CD4-positive, alpha-beta T cell treated with Interleukin-4 for 1 hour (primary cell): ENCODE data around the gene ATP2B2.

Experiments used
- DNase-seq, 2 donors: peaks; one replicate each; pipeline ENCODE4 v3.0.0-alpha.2; 2020 to 2022

The ATP2B2 gene

DNA sequence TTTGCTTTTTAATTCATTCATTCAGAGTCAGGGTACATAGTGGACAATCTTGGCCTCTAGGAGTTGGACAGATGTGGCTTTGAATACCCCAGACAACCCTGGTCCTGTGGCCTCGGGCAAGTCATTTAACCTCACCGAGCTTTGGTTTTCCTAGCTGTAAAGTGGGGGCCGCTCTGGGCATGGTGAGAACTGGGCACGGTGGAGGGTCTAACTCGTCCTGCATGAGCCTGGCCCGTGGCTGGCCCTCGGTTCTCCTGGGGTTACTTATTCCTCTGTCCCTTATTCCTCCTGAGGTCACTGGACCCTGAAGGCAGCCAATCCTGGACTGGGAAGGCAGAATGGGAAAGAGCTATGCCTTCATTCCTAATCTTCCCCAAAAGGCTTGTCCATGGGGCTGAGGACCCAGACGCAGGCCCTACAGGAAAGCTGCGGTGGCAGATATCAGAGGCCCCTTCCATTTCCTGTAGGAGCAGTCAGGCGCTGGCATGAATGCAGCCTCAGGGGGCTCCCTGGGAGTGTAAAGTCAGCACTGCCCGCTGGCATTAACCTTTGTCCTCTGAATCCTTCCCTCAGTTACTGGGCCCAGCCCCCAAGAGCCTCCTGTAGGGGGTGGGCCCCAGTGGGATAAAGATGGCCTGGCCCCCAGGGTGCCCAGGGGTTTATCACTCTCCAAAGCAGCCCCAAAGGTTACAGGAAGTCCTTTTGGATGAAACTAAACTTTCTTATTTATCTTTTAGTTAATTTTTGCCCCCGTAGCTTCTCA is 166.6 kb downstream of the ATP2B2 start:
- DNase-seq, result no peak

DNA sequence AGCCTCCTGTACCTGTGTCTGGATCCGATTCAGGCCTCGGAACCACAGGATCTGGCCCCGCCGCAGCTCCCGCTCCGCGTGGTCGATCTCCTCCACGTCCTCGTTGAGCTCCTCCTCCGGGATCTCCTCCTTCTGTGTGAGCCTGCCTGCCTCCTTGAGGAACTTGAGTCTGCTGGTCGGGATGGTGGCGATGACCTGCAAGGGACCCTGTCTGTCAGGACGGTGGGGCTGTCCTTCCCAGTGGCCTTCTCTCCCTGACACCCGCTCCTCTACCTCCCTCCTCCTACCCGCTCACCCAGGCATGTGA is 167.3 kb downstream of the ATP2B2 start:
- no peak for DNase-seq

DNA sequence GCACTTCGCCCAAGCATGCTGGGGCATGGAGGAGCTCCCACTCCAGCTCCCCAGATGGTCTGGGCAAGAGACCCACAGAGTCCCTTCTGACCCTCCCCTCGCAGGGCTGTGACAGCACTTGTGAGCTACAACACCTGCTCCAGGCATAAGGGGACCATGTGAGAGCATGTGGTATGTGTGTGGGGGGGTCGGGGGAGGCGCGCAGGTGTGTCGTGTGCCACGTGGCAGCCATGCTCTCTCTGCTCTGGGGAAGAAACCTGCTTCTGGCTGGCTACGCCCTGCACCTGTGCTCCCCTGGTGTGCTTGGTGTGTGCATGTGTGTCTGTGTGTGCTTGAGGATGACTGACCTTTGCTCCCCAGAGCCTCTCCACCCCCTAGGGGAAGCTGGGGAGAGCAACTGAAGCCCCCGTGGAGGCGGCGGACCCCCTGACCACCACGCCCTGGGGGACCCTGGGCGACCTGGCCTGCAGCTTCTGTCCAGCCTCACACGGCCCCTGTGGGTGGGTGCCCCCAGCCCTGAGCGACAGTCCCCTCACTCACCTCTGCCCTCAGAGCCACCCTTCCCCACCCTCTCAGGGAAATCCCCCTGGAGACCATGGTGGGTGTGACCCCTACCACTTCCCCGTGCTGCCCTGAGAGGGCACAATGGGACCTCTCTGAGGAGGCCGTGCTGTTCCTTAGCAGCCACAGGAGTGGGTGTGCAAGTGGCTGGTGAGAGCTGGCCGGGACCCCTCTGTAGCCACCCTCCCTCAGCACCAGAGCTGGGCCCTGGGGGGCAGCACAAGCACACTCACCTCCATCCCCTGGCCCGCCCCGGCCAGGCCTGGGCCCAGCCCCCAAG is 167.8 kb downstream of the ATP2B2 start:
- DNase-seq, result no peak

DNA sequence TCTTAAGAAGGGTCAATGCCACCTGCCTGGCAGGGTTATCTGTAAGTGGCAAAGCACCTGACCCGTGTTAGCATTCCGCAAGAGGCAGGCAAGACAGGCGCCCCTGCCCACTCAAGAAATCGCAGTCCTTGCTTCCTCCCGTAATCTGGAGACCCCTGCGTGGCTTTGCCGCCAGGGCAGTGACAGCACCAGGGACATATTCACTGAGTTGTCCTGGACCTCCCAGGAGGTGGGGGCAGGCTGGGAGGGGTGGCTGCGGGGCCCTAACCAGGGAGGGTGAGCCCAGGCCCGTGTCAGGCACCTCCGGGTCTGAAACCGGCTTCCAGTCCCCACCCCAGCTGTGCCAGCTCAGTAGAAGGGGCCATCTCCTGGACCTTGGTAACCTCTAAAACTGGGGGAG is 168.6 kb downstream of the ATP2B2 start:
- DNase-seq, result no peak

DNA sequence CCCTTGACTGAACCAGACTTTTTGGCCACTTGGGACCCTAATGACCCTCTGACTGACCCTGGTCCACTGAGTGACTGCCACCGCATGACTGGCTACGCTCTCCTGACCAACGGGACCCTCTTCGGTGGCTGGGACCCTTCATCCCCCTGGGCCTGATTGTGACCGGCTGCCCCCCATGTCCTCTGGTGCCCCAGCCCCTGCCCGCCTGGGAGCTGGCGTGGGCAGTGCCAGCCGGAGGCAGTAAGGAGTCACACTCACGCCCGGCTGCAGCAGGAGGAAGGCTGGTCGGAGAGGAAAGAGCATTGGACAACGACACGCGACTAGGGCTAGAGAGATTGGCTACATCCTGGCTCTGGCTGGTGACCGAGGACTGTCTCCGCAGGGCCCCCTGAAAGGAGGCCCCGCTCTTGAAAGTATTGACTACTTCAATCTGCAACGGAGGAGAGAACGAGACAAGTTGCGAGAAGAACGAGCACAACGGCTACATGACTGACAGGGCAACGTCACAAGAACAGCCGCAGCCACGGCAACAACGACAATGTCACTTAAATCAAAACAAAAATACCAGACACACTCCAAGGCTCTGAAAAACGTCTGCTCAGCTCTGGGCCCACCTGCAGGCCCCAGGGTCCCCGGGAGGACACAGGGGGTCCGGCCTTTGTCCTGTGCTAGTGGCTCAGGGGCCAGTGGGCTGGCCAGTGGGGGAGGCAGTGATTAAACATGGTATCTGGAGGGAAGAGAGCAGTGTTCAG is 169.3 kb downstream of the ATP2B2 start:
- no peak for DNase-seq

DNA sequence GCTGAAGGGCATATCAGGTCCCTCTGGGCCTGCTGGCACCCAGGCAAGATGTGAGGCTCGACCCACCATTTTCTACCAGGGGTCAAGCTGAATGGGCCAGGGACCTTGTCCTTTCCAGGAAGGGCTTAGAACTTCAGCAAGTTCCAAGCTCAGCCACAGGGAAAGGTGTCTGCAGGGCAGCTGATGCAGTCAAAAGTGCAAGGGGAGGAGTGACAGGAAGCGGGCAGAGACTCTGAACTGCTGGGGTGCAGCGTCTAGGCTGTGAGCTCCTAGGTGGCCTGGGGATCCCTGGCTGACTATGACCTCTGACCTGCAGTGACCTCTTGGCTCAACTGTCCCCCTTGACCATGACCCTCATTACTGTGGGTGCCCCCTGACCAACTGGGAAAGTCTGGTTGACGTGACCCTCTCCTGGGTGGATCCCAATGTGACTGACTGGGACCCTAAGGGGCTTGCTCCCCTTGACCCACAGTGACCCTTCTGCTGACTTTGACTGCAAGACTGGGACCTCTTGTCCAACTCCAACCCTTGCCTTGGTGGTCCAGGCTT is 170.1 kb downstream of the ATP2B2 start:
- no peak for DNase-seq

DNA sequence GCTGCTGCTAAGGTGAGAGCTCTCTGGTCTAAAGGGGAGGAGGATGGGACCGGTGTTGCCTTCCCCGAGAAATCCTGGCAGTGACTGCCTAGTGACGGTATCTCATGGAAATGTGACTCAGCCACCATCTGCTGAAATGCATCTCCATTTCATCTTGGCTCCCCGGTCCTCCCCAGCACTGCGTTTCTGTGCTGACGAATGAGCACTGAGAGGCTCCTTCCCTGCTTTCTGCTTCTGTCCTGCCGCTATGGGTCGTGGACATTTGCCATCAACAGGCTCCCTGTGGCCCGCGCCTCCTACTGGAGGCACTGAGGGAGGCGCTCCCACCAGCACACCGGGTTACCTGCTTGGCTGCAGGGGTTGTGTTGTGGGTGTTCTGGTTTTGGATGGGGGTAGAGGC is 170.9 kb downstream of the ATP2B2 start:
- no peak for DNase-seq

DNA sequence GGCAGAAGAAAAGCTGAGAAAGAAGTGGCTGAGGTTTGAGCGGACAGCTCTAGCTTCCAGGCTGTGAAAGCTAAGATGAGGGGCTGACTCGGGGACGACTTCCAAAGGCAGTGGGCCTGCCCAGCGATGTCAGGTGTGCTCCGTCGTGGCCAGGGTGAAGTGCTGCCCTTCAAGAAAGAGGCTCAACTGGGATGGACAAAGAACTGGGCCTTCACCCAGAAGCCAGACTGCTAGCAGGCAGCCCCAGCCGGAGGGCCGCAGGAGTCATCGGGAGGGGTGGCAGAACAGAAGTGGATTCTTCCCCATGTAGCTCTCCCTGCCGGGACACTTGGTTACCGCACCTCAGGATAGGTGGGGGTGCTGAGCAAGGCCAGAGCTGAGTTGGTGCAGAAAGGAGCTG is 171.3 kb downstream of the ATP2B2 start:
- DNase-seq, result no peak

DNA sequence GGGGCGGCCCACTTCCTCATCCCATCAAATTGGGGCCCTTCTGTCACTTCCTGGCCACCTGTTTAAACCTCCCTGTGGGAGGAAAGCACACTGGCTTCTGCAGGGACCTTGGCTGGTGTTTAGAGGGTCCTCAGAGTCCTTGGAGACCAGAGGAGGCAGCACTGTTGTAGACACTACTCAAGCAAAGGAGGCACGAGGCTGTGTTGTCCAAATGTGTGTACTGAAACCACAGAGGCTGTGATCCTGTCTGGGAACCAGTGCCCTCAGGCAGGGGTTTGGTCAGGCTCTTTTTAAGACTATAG is 172.1 kb downstream of the ATP2B2 start:
- no peak for DNase-seq

DNA sequence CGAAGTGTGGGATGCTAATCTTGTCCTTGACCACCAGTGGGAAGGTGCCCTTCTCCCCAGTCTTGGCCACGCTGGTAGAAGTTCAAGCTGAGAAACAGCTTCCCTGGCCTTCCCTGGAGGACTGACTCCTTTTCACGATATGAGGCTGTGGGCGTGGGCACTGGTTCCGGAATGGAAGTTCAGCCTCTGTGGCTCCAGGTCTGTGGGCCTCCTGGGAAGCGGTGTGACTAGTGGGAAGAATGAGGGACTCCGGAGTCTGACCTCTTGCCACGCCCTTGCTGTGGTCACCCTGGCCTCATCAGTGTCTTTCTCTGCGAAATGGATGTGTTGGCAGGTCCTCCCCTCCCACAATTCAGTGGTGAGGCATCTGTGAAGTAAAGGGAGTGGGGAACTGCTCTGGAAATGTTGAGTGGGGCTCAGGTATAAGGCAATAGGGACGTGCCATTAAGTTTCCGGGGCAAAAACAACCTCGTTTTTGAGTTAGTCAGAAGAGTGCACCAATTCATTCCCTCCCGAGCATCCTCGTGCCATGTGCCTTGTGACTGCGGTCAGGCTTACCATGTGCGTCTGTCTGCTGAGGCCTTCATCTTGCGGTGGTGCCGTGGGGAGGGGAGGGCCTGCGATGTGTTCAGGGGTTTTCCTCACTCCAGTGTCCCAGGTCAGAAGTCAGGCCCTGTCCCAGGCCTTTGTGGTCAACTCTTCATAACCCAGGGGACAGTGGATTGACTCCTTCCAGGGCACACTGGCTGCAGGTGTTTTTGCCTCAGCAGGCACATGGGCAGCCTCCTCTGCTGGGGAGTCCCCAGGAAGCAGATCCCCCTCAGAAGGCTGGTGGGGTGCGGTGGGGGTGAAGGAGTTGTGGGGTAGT is 172.7 kb downstream of the ATP2B2 start:
- no peak for DNase-seq

DNA sequence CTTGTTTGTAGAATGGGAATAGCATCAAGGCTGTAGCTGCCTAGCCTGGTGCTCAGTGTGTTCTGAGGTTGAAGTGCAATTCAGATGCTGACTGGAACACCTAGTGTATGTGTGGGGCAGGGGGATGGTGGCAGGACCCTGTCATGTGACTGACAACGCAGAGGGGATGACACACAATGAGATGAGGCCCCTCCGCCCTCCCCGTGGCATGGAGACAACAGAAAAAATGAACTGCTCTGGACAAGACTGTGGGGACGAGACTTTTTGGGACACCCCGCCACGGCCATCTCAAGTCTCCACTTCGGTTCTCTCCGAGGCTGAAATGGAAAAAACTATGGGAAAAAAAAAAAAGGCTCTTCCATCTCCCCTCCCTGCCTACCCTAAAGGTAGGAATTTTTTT is 174.1 kb downstream of the ATP2B2 start:
- DNase-seq, result no peak

DNA sequence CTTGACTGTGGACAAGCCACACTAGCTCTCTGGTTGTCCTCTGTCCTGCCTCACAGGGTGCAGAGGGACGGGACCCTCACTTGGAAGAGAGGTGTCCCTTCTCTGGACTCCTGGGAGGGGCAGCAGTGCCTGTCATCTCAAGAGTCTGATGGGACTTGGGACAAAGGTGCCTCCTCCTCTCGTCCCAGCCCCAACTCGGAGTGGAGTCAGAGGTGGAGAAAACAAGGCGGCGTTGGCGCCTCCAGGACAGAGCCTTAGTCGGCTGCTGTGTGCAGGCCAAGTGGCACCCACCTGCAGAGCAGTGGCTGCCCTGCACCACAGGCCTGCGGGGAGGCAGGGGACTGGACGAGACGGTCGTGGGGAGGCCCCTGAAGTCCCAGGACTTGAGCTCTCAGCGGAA is 175.1 kb downstream of the ATP2B2 start:
- DNase-seq, result no peak

DNA sequence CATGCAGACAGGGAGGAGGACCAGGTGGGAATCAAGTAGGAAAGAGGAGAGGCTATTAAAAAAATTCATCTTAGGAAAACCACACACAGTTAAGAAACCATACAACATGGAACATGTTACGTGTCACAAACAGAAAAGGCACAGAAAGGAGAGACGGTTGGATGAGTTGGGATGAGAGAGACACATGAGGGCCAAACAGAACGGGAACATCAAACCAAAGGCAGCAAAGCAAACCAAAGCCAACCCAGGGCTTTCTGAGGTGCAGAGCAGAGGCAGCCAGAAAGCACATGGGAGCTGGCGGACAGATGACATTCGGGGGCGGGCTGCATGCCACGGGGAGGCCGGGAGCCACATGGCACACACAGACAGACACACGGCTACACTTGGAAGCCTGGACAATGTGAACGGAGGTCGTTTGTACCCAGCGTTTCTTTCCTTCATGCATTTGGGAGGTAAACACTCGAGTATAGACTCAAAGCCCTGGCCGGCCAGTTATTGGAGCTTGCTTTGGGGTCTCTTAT is 175.8 kb downstream of the ATP2B2 start:
- no peak for DNase-seq

DNA sequence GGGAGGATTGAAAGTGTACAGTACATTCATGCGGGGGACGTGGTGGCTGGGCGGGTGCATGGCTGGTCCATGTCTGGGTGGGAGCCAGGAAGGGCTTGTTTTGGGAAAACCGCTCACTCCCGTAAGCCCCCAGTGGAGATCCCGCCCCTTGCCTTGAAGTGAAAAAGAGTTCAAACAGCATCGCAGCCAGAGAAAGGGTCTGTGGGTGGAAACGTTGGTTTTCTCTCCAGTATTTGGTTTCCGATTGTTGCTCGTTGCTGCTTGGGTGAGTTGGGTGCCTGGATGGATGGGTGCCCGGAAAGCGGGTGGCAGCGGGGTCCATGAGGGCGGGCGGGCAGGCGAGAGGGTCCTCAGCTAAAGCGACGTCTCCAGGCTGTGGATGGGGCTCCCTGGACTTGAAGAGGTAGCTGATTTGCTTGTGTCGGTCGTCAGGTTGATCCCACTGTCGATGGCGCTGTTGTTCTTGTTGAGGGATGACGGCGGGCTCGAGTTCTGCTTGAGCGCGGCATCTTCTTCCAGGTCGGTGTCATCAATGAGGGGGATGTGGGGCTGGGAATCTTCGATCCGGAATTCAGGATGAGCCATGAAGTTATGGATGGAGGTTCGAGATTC is 176.8 kb downstream of the ATP2B2 start:
- DNase-seq, result no peak

DNA sequence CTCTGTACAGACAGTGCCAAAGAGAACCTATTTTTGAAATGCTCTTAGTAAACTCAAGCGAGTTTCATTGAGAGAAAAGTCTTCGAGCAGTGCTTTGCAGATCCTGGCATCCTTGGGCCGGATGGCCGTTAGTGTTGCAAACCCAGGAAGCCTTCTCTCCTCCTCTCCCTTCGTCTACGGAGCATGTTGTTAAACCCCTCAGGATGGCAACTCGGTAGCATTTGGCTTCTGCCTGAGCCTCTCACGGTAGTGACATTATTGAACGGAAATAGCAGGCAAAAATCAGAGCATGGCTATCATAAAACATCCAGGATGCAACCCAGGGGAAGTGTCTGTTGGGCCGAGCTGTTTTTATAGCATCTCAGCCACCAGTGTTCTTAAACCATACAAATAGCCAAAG is 177.8 kb downstream of the ATP2B2 start:
- DNase-seq, result no peak

DNA sequence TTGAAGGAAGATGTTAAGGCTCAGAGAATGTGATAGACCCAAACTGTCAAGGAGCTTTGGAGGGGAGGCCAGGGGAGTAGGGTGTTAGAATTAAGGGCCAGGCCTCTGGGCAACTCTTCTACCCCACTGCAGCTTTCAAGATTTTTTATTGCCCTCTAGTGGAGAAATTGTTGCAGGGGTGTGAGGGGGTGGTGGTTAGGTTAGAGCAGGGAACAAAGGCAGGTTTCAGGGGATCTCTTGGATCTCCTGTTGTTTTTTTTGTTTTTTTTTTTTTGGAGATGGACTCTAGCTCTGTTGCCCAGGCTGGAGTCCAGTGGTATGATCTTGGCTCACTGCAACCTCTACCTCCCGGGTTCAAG is 183.1 kb downstream of the ATP2B2 start:
- peak in 1 of 2 donors; percentile 43 for DNase-seq

DNA sequence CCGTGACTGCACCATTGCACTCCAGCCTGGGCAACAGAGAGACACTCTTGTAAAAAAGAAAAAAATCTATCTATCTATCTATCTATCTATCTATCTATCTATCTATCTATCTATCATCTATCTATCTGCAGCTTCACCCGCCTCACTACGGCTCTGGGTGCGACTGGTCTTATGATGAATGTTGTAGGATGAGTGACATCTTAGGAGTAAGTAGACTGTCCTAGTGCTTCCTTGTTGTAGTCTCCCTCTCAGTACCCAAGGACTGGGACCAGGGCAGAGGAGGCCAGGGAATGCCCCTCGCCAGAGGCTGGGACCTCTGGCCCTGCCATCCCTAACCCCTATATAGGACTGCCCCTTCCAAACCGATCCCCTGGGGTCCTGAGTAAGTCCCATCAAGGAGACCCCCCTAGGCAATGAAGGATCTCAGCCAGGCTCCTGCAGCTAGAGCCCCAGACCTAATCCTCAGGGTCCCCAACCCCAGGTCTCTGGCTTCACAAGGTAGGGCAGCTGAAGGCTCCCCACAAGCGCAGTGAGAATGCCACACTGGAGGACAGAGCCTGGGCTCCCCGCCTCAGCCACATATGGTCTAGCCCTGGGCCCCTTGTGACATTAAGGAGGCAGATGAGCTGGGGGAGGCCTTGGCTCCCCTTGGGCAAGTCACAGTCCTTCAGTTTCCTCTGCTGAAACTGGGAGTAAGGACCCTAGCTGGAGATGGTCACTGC is 183.6 kb downstream of the ATP2B2 start:
- DNase-seq, result no peak

DNA sequence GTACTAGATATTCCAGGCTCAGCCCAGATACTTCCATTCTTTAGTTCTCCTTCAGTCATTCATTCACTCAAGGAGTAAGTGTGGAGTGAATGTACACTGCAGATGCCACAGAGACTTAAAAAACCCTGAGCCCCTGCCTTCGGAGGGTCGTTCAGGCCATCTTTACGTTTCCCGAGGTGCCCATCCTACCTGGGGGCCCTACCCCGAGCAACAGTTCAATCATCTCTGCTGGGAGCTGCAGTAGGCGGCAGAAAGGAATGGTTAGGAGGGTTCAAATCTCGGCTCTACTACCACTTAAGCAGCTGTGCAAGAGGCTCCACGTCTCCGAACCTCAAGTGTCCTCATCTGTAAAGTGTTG is 185.1 kb downstream of the ATP2B2 start:
- DNase-seq, result no peak

DNA sequence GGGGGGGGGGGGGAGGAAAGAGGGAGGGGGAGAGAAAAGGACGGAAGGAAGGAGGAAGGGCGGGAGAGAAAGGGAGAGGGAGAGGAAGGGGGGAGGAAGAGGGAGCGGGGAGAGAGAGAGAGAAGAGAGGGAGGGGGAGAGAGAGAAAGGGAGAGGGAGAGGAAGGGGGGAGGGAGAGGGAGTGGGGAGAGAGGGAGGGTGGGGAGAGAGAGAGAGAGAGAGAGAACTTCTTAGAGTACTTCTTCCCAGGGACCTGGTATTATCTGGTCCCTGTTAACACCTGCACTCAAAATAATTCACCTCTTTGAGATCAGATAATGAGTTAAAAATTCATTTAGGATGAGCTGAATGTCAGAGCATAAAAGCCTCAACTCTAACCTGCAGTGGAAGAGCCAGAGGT is 185.6 kb downstream of the ATP2B2 start:
- peak in 1 of 2 donors; percentile 19 for DNase-seq

DNA sequence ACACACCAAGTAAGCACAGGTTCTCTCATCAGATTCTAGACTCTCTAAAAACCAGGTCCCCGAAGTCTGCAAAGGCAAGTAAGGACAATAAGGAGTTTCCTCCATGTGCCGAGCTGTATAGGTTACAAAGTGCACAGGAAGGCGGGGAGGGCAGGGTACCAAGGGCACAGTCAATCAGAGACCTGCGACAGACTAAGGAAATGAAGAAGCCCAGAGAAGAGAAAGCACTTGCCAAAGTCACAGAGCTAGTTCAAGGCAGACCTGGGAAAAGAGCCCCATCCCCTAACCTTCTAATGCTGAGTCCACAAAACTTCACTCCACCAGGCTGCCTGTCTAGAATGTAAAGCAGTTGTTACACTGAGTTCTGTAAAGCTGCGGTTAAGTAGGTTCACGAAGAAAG is 186.1 kb downstream of the ATP2B2 start:
- no peak for DNase-seq

DNA sequence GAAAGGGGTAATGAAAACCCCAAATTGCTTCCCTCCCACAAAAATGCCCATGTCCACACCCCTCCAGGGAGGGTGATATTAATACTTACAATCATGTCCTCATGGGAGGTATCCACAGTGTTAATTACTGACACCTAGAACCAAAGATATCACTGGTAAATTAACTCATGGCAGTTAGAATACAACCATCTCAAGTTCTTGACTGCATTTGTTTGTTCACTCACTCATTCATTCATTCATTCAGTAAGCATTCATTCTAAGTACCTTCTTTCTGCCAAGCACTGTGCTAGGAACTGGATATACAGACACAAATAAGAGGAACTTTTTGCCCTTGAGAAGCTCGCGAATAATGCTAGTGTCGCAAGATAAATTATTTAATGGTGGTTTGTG is 187.4 kb downstream of the ATP2B2 start:
- DNase-seq, result no peak
